ENCODE results near the gene RETN.

The RETN gene

DNA sequence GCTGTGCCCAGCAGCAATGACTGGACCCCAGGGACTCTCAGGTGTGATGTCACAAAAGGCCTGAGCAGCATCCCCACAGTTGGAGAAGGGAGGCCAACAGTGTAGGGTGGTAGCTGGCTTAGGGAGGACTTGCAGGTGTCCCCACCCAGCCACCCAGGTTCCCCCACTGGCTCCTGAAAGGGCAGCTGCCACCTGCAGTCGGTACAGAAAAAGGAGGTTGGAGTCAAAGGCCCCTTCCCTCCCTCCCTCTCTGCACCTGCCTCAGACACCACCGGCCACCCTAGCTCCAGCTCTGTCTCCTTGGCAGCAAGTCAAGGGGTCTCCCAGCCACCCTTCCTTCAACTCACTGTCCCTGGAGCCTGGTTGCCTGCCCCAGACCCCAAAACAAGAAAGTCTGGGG, 35.2 kb upstream of the RETN start, which contains the start of gene PCP2 (continued):
- TF ChIP-seq, protein P1, sequence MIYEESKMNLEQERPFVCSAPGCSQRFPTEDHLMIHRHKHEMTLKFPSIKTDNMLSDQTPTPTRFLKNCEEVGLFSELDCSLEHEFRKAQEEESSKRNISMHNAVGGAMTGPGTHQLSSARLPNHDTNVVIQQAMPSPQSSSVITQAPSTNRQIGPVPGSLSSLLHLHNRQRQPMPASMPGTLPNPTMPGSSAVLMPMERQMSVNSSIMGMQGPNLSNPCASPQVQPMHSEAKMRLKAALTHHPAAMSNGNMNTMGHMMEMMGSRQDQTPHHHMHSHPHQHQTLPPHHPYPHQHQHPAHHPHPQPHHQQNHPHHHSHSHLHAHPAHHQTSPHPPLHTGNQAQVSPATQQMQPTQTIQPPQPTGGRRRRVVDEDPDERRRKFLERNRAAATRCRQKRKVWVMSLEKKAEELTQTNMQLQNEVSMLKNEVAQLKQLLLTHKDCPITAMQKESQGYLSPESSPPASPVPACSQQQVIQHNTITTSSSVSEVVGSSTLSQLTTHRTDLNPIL (CRISPR knock-in tag; IDR thresholded peaks at IDR 0.05; ENCODE audit: low read depth), result no peak
- TF ChIP-seq ARNTL (CRISPR knock-in tag; IDR thresholded peaks at IDR 0.05; ENCODE audit: borderline replicate concordance, low read depth), result no peak
- TF ChIP-seq, protein P2, sequence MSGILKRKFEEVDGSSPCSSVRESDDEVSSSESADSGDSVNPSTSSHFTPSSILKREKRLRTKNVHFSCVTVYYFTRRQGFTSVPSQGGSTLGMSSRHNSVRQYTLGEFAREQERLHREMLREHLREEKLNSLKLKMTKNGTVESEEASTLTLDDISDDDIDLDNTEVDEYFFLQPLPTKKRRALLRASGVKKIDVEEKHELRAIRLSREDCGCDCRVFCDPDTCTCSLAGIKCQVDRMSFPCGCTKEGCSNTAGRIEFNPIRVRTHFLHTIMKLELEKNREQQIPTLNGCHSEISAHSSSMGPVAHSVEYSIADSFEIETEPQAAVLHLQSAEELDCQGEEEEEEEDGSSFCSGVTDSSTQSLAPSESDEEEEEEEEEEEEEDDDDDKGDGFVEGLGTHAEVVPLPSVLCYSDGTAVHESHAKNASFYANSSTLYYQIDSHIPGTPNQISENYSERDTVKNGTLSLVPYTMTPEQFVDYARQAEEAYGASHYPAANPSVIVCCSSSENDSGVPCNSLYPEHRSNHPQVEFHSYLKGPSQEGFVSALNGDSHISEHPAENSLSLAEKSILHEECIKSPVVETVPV (CRISPR knock-in tag; IDR thresholded peaks at IDR 0.05), result no peak
- no peak for TF ChIP-seq GLIS3 (CRISPR knock-in tag; IDR thresholded peaks at IDR 0.05)
- TF ChIP-seq ESRRG (CRISPR knock-in tag; IDR thresholded peaks at IDR 0.05), result no peak
- no peak for TF ChIP-seq ZFP3 (CRISPR knock-in tag; IDR thresholded peaks at IDR 0.05)

DNA sequence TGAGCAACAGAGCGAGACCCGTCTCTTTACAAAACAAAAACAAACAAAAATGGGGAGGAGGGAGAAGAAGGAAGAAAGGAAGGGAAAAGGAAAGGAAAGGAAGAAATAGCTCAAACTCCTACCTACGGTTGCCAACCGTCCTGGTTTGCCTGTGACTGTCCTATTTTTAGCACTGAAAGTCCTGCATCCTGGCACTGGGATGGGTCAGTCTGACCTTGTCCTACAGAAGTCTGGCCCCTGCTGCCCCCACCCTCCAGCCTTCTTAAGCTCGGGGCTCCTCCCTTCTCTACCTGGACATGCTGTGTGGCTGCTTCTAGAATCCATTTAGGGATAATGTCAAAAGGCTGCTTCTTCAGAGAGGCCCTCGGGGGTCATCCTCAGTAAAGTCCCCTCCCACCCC, 33.2 kb upstream of the RETN start:
- ATAC-seq, result no peak
- TF ChIP-seq CSDC2 (CRISPR knock-in tag; IDR thresholded peaks at IDR 0.05), result no peak

DNA sequence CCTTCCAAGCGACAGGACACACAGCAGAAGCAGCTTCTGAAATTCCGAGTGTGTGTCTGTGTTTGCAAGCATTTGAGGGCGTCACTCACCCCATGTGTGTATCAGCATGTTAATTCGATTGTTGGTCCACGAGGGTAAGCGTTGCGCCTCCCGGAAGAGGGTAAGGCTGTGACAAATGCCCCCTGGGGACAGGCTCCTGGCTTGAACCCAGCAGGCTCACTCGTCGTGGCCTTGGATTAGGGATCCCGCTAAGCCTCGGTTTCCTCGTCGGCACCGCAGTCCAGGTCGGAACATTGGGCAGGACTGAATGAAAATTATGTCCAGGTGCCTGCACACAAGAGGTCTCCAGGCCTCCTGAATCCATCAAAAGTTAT, 32.5 kb upstream of the RETN start:
- TF ChIP-seq ISL1 (CRISPR knock-in tag; IDR thresholded peaks at IDR 0.05) (no peak), CSDC2 (CRISPR knock-in tag; IDR thresholded peaks at IDR 0.05) (no peak), ESRRG (CRISPR knock-in tag; IDR thresholded peaks at IDR 0.05) (no peak), ZFP30 (CRISPR knock-in tag; IDR thresholded peaks at IDR 0.05) (no peak), RARB (CRISPR knock-in tag; IDR thresholded peaks at IDR 0.05) (no peak), ZNF565 (CRISPR knock-in tag; conservative IDR thresholded peaks at IDR 0.05; ENCODE audit: low read depth) (no peak), TCF4 (CRISPR knock-in tag; IDR thresholded peaks at IDR 0.05; ENCODE audit: borderline replicate concordance) (no peak), ZNF70 (CRISPR knock-in tag; IDR thresholded peaks at IDR 0.05) (no peak), PPARA (CRISPR knock-in tag; IDR thresholded peaks at IDR 0.05; ENCODE audit: borderline replicate concordance) (no peak), OSR1 (CRISPR knock-in tag; IDR thresholded peaks at IDR 0.05) (no peak), BACH2 (CRISPR knock-in tag; IDR thresholded peaks at IDR 0.05; ENCODE audit: borderline replicate concordance) (no peak), GLIS3 (CRISPR knock-in tag; IDR thresholded peaks at IDR 0.05) (no peak), ZFP3 (CRISPR knock-in tag; IDR thresholded peaks at IDR 0.05) (no peak), ARNTL (CRISPR knock-in tag; IDR thresholded peaks at IDR 0.05; ENCODE audit: borderline replicate concordance, low read depth) (no peak)
- TF ChIP-seq, protein P3, sequence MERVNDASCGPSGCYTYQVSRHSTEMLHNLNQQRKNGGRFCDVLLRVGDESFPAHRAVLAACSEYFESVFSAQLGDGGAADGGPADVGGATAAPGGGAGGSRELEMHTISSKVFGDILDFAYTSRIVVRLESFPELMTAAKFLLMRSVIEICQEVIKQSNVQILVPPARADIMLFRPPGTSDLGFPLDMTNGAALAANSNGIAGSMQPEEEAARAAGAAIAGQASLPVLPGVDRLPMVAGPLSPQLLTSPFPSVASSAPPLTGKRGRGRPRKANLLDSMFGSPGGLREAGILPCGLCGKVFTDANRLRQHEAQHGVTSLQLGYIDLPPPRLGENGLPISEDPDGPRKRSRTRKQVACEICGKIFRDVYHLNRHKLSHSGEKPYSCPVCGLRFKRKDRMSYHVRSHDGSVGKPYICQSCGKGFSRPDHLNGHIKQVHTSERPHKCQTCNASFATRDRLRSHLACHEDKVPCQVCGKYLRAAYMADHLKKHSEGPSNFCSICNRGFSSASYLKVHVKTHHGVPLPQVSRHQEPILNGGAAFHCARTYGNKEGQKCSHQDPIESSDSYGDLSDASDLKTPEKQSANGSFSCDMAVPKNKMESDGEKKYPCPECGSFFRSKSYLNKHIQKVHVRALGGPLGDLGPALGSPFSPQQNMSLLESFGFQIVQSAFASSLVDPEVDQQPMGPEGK (CRISPR knock-in tag; IDR thresholded peaks at IDR 0.05; ENCODE audit: borderline replicate concordance), result no peak
- TF ChIP-seq, protein P4, sequence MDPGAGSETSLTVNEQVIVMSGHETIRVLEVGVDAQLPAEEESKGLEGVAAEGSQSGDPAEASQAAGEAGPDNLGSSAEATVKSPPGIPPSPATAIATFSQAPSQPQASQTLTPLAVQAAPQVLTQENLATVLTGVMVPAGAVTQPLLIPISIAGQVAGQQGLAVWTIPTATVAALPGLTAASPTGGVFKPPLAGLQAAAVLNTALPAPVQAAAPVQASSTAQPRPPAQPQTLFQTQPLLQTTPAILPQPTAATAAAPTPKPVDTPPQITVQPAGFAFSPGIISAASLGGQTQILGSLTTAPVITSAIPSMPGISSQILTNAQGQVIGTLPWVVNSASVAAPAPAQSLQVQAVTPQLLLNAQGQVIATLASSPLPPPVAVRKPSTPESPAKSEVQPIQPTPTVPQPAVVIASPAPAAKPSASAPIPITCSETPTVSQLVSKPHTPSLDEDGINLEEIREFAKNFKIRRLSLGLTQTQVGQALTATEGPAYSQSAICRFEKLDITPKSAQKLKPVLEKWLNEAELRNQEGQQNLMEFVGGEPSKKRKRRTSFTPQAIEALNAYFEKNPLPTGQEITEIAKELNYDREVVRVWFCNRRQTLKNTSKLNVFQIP (CRISPR knock-in tag; IDR thresholded peaks at IDR 0.05; ENCODE audit: borderline replicate concordance, low read depth), result no peak
- TF ChIP-seq, protein P2 (CRISPR knock-in tag; IDR thresholded peaks at IDR 0.05), result no peak
- TF ChIP-seq, protein P1 (CRISPR knock-in tag; IDR thresholded peaks at IDR 0.05; ENCODE audit: low read depth), result no peak

More for the DNA sequence above, 32.5 kb upstream of the RETN start:
- no peak for ATAC-seq

All from SK-N-SH treated with all-trans-retinoic acid at 6 μM for 48 hours (cell line).